NCI-H748 (cell line): ENCODE data around the gene KCP.

ENCODE experiments used
- DNase-seq: peaks from one replicate; lab custom pipeline; 2025; ENCODE audit not compliant: unreplicated experiment; lab: John Stamatoyannopoulos, UW

Gene KCP

GRCh38 chr7:128859232-128860157, 51.0 kb downstream of the KCP start:
- DNase-seq, result no peak

GRCh38 chr7:128858380-128859231, 51.9 kb downstream of the KCP start:
- no peak for DNase-seq

GRCh38 chr7:128856001-128856718, 54.3 kb downstream of the KCP start:
- DNase-seq, result no peak

- DNase-seq, result no peak
These were observed 55.0 kb downstream of the KCP start for GRCh38 chr7:128855559-128855958.

- DNase-seq, result no peak
These were observed 56.1 kb downstream of the KCP start for GRCh38 chr7:128854396-128854795.

GRCh38 chr7:128853799-128854198, 56.7 kb downstream of the KCP start:
- DNase-seq, result no peak

GRCh38 chr7:128852537-128853254, 57.8 kb downstream of the KCP start:
- no peak for DNase-seq

GRCh38 chr7:128849804-128850490, 60.6 kb downstream of the KCP start:
- DNase-seq, result no peak

GRCh38 chr7:128849156-128849515, 61.4 kb downstream of the KCP start:
- no peak for DNase-seq

GRCh38 chr7:128848289-128849155, 62.0 kb downstream of the KCP start:
- no peak for DNase-seq

GRCh38 chr7:128847721-128848211, 62.7 kb downstream of the KCP start:
- no peak for DNase-seq

GRCh38 chr7:128846781-128847444, 63.6 kb downstream of the KCP start:
- no peak for DNase-seq

GRCh38 chr7:128845987-128846386, 64.5 kb downstream of the KCP start:
- no peak for DNase-seq

GRCh38 chr7:128845475-128845874, 65.0 kb downstream of the KCP start:
- no peak for DNase-seq

- DNase-seq, result no peak
These were observed 65.7 kb downstream of the KCP start for GRCh38 chr7:128844777-128845311.

GRCh38 chr7:128843938-128844621, 66.4 kb downstream of the KCP start:
- no peak for DNase-seq
